HEK293 (cell line): ENCODE results near the gene C1QTNF9B.

Experiments used
- CTCF ChIA-PET: fragments of 350-600 bp; formaldehyde crosslinking; extraction: SDS; loops from one replicate; lab custom pipeline; 2021; ENCODE audit warnings: antibody characterized with exemption; lab: Yijun Ruan, JAX
- POLR2A ChIA-PET: fragments of 300-600 bp; formaldehyde crosslinking; extraction: SDS; loops from one replicate; lab custom pipeline; 2020; ENCODE audit warnings: antibody characterized with exemption, inconsistent platforms; lab: Yijun Ruan, JAX
- H3K27ac ChIP-seq: fragments of 200-500 bp; sonication (Bioruptor generic); 2 replicates; pipeline ENCODE4 v1.5.1; 2014; ENCODE audit warnings: low read depth, low read length, control low read depth, inconsistent platforms; ENCODE audit errors: extremely low read depth
- H3K36me3 ChIP-seq, 2 experiments: fragments of 200-500 bp in 1 of 2; sonication (Bioruptor generic) in 1 of 2; 1 replicate in 1 of 2; 2 replicates in 1 of 2; pipeline ENCODE4 v1.5.1; 2014 to 2017; ENCODE audit warnings: inconsistent platforms in 2 of 2, low read length in 2 of 2; ENCODE audit not compliant: control insufficient read depth in 2 of 2, insufficient read depth in 1 of 2
- H3K4me1 ChIP-seq: fragments of 200-500 bp; sonication (Bioruptor generic); 2 replicates; pipeline ENCODE4 v1.5.1; 2014; ENCODE audit warnings: mild to moderate bottlenecking, low read length, inconsistent platforms; ENCODE audit not compliant: control insufficient read depth, insufficient read depth
- H3K4me3 ChIP-seq: 2 replicates; pipeline ENCODE4 v1.5.1; 2011; ENCODE audit warnings: low read depth, mild to moderate bottlenecking, control low read depth, low read length, moderate library complexity
- H3K9me3 ChIP-seq: fragments of 200-500 bp; sonication (Bioruptor generic); 2 replicates; pipeline ENCODE4 v1.5.1; 2014; ENCODE audit warnings: low read depth, low read length, inconsistent platforms; ENCODE audit not compliant: control insufficient read depth, insufficient read depth
- HOXA7 ChIP-seq: sonication (generic); formaldehyde crosslinking; IDR thresholded peaks from 2 replicates; pipeline ENCODE4 v1.8.1; 2022; ENCODE audit warnings: missing genetic modification reagents, borderline replicate concordance
- REPIN1 ChIP-seq: fragments of 450-650 bp; formaldehyde crosslinking; IDR thresholded peaks from 2 replicates; pipeline ENCODE4 v1.5.1; 2017; ENCODE audit warnings: missing biosample characterization, missing genetic modification characterization, low read depth
- ZBTB8A ChIP-seq: fragments of 450-650 bp; formaldehyde crosslinking; IDR thresholded peaks from 2 replicates; pipeline ENCODE4 v1.5.1; 2016; ENCODE audit warnings: missing biosample characterization, missing genetic modification characterization
- ZEB2 ChIP-seq: fragments of 450-650 bp; formaldehyde crosslinking; IDR thresholded peaks from 2 replicates; pipeline ENCODE4 v1.5.1; 2016; ENCODE audit warnings: missing biosample characterization, missing genetic modification characterization
- ZNF16 ChIP-seq: fragments of 450-650 bp; formaldehyde crosslinking; IDR thresholded peaks from 2 replicates; pipeline ENCODE4 v1.5.1; 2016; ENCODE audit warnings: low read depth, missing biosample characterization, missing genetic modification characterization
- ZNF2 ChIP-seq: fragments of 450-650 bp; formaldehyde crosslinking; IDR thresholded peaks from 2 replicates; pipeline ENCODE4 v1.5.1; 2016; ENCODE audit warnings: missing biosample characterization, missing genetic modification characterization
- ZNF202 ChIP-seq: fragments of 450-650 bp; formaldehyde crosslinking; IDR thresholded peaks from 2 replicates; pipeline ENCODE4 v1.5.1; 2016; ENCODE audit warnings: missing biosample characterization, missing genetic modification characterization, borderline replicate concordance
- ZNF223 ChIP-seq: fragments of 450-650 bp; formaldehyde crosslinking; IDR thresholded peaks from 2 replicates; pipeline ENCODE4 v1.5.1; 2016; ENCODE audit warnings: missing biosample characterization, missing genetic modification characterization
- ZNF239 ChIP-seq: fragments of 450-650 bp; formaldehyde crosslinking; IDR thresholded peaks from 2 replicates; pipeline ENCODE4 v1.5.1; 2016; ENCODE audit warnings: missing biosample characterization, missing genetic modification characterization
- ZNF560 ChIP-seq: fragments of 450-650 bp; formaldehyde crosslinking; IDR thresholded peaks from 2 replicates; pipeline ENCODE4 v1.5.1; 2017; ENCODE audit warnings: missing biosample characterization, missing genetic modification characterization, borderline replicate concordance
- ZNF585B ChIP-seq: fragments of 450-650 bp; formaldehyde crosslinking; IDR thresholded peaks from 2 replicates; pipeline ENCODE4 v1.5.1; 2016; ENCODE audit warnings: missing biosample characterization, missing genetic modification characterization
- ZNF654 ChIP-seq: fragments of 450-650 bp; formaldehyde crosslinking; IDR thresholded peaks from 2 replicates; pipeline ENCODE4 v1.5.1; 2016; ENCODE audit warnings: low read depth, missing biosample characterization, missing genetic modification characterization
- ZNF747 ChIP-seq: fragments of 450-650 bp; formaldehyde crosslinking; IDR thresholded peaks from 2 replicates; pipeline ENCODE4 v1.5.1; 2016; ENCODE audit warnings: missing biosample characterization, missing genetic modification characterization
- ZNF777 ChIP-seq: fragments of 450-650 bp; formaldehyde crosslinking; IDR thresholded peaks from 2 replicates; pipeline ENCODE4 v1.5.1; 2017; ENCODE audit warnings: missing biosample characterization, missing genetic modification characterization, borderline replicate concordance
- ZNF792 ChIP-seq: fragments of 450-650 bp; formaldehyde crosslinking; IDR thresholded peaks from 2 replicates; pipeline ENCODE4 v1.5.1; 2016; ENCODE audit warnings: missing biosample characterization, missing genetic modification characterization
- ZSCAN16 ChIP-seq: fragments of 450-650 bp; formaldehyde crosslinking; IDR thresholded peaks from 2 replicates; pipeline ENCODE4 v1.5.1; 2016; ENCODE audit warnings: missing biosample characterization, missing genetic modification characterization
- ZSCAN30 ChIP-seq: fragments of 450-650 bp; IDR thresholded peaks from 2 replicates; pipeline ENCODE4 v1.5.1; 2018; ENCODE audit warnings: missing biosample characterization, mild to moderate bottlenecking, missing genetic modification characterization, moderate library complexity
- TF ChIP-seq, protein P1 (sequence below): fragments of 450-650 bp; formaldehyde crosslinking; IDR thresholded peaks from 2 replicates; pipeline ENCODE4 v1.5.0; 2017; ENCODE audit warnings: missing biosample characterization, missing genetic modification characterization, borderline replicate concordance
- TF ChIP-seq, protein P2 (sequence below): fragments of 450-650 bp; formaldehyde crosslinking; IDR thresholded peaks from 2 replicates; pipeline ENCODE4 v1.5.1; 2016; ENCODE audit warnings: missing biosample characterization, missing genetic modification characterization

Gene C1QTNF9B

DNA sequence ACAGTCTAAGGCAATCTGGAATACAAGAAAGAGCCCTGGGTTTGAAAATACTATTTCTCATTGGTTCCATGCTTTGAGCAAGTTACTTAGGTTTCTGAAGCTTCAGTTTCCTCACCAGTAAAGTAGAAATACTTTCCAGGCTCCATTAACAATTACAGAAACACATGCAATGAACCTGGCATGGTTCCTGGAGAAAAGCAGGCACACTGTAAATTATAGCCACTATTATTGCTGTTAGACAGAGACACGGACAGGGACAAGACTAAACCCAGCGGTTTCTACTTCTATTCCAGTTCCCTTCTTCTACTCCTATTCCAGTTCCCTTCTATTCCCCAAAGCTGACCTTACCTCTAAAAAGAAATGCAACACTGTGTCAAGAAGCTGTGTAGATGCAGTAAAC lies 49.3 kb downstream of the C1QTNF9B start:
- ChIA-PET POLR2A (no interaction called here), CTCF (interaction anchor here (0.9 kb wide), 1 partner anchor 59 kb away, joined by 3 read pairs; no protein-coding TSS in a partner anchor)
- H3K4me3 ChIP-seq: no peak overlapping the region

DNA sequence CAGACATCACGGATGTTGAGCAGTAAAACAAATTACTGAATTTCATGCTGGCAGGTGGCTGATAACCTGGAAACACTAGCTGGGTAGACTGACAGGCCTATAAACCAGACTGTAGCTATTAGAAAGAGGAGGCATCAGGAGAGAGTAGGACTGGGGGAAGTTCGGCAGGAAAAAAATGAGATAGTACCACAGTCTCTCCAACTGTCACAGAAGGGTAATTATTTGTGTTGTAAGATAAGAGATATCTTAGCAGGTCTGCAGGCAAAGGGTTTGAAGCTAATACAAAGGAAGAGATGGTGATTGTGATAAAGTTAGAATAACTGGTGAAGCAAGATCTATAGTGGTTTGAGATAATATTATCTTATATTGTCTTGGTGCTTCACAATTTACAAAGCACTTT lies 49.8 kb downstream of the C1QTNF9B start:
- H3K9me3 ChIP-seq: no peaks in the 10 kb centered on the region
- H3K4me1 ChIP-seq: no peaks in the 10 kb centered on the region
- TF ChIP-seq ZBTB8A (tag by site-specific recombination) (no peak), ZNF202 (tag by site-specific recombination) (no peak), REPIN1 (tag by site-specific recombination) (no peak), HOXA7 (CRISPR knock-in tag) (no peak), ZEB2 (tag by site-specific recombination) (no peak), ZNF777 (no peak), ZNF792 (tag by site-specific recombination) (no peak), ZNF585B (tag by site-specific recombination) (no peak), ZNF654 (tag by site-specific recombination) (no peak), ZNF747 (tag by site-specific recombination) (no peak), ZNF223 (tag by site-specific recombination) (no peak)
- TF ChIP-seq, protein P1, sequence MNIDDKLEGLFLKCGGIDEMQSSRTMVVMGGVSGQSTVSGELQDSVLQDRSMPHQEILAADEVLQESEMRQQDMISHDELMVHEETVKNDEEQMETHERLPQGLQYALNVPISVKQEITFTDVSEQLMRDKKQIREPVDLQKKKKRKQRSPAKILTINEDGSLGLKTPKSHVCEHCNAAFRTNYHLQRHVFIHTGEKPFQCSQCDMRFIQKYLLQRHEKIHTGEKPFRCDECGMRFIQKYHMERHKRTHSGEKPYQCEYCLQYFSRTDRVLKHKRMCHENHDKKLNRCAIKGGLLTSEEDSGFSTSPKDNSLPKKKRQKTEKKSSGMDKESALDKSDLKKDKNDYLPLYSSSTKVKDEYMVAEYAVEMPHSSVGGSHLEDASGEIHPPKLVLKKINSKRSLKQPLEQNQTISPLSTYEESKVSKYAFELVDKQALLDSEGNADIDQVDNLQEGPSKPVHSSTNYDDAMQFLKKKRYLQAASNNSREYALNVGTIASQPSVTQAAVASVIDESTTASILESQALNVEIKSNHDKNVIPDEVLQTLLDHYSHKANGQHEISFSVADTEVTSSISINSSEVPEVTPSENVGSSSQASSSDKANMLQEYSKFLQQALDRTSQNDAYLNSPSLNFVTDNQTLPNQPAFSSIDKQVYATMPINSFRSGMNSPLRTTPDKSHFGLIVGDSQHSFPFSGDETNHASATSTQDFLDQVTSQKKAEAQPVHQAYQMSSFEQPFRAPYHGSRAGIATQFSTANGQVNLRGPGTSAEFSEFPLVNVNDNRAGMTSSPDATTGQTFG (tag by site-specific recombination): no peak
- ChIA-PET POLR2A (no interaction called here), CTCF (no interaction called here)
- H3K36me3 ChIP-seq: no peaks in the 10 kb centered on the region
- H3K27ac ChIP-seq: no peak overlapping the region
- H3K4me3 ChIP-seq: no peak overlapping the region

More for the DNA sequence above, 49.3 kb downstream of the C1QTNF9B start:
- no peaks in the 10 kb centered on the region for H3K9me3 ChIP-seq
- no peaks in the 10 kb centered on the region for H3K36me3 ChIP-seq
- H3K4me1 ChIP-seq: no peaks in the 10 kb centered on the region
- TF ChIP-seq ZSCAN30 (0 out of 2 replicates have a peak, but pooled peaks have one; percentile 44), ZNF2 (tag by site-specific recombination) (no peak)
- H3K27ac ChIP-seq: no peak overlapping the region

DNA sequence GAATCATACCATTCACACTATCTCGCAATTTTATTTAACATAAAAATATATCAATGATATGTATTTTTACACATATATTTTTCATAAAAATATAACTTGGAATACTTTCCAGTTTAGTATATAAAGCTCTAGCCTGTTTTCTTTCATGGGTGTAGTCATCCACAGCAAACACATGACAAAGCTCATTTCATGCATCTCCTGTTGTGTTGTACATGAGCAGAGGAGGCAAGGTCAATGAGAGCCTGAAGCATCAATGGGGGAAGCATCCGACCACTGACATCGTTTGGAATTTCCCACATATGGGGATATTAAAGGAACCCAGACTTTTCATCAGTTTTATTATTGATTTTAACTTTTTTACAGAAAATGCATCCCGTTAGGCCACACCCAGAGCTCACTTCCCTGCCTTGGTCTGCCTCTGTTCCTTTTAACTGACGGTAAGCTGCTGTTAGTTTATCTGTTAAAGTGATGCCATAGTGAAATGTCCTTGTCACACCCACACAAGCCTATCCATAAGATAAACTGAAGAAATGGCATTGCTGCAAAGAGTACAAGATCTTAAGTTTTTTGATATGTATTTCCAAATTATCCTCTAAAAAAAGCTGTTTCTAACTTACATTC lies 52.1 kb downstream of the C1QTNF9B start:
- no peaks in the 10 kb centered on the region for H3K36me3 ChIP-seq
- TF ChIP-seq ZSCAN16 (tag by site-specific recombination): no peak
- TF ChIP-seq ZNF239 (tag by site-specific recombination): no peak
- TF ChIP-seq ZNF560 (tag by site-specific recombination): no peak
- no peak for TF ChIP-seq ZNF16 (tag by site-specific recombination)
- TF ChIP-seq, protein P2, sequence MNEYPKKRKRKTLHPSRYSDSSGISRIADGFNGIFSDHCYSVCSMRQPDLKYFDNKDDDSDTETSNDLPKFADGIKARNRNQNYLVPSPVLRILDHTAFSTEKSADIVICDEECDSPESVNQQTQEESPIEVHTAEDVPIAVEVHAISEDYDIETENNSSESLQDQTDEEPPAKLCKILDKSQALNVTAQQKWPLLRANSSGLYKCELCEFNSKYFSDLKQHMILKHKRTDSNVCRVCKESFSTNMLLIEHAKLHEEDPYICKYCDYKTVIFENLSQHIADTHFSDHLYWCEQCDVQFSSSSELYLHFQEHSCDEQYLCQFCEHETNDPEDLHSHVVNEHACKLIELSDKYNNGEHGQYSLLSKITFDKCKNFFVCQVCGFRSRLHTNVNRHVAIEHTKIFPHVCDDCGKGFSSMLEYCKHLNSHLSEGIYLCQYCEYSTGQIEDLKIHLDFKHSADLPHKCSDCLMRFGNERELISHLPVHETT (tag by site-specific recombination): no peak
- no peak for TF ChIP-seq ZNF777
- TF ChIP-seq ZEB2 (tag by site-specific recombination): no peak
- no peak for TF ChIP-seq ZNF792 (tag by site-specific recombination)
- ChIA-PET CTCF (interaction anchor here (0.7 kb wide), 2 partner anchors 13 to 21 kb away, joined by 4 to 5 read pairs; no protein-coding TSS in a partner anchor), POLR2A (no interaction called here)
- H3K9me3 ChIP-seq: no peaks in the 10 kb centered on the region
- H3K4me3 ChIP-seq: no peak overlapping the region
- no peak overlapping the region for H3K27ac ChIP-seq
- no peaks in the 10 kb centered on the region for H3K4me1 ChIP-seq
